ENCODE data around the gene GLO1. TPM values are rescaled to one million over a fixed set of nuclear protein-coding genes. Genes with fewer than 3 reads are reported as not detected.

The GLO1 gene
- total and polyA plus RNA-seq, 9 of the 15 experiments (the other 6 are each of a cell fraction or from before 2014, with no cell fraction given) = 155 to 331 (median 203) TPM

- TF ChIP-seq KLF6 (CRISPR knock-in tag; IDR thresholded peaks at IDR 0.05; ENCODE audit: borderline replicate concordance) (no peak), SMARCA4 (IDR thresholded peaks at IDR 0.05) (no peak), POLR2G (IDR thresholded peaks at IDR 0.05; ENCODE audit: low read depth, low read length) (peak; percentile 100), STAG1 (CRISPR knock-in tag; IDR thresholded peaks at IDR 0.05; ENCODE audit: borderline replicate concordance) (peak; percentile 46), MBD1 (CRISPR knock-in tag; IDR thresholded peaks at IDR 0.05) (no peak), ZBTB17 (CRISPR knock-in tag; IDR thresholded peaks at IDR 0.05) (peak; percentile 77), E2F4 (CRISPR knock-in tag; IDR thresholded peaks at IDR 0.05; ENCODE audit: low read depth) (peak; percentile 84), NFIC (IDR thresholded peaks at IDR 0.05) (peak; percentile 50), JUN (IDR thresholded peaks at IDR 0.05; ENCODE audit: borderline replicate concordance, low read depth, low read length) (peak; percentile 78), JUN (CRISPR knock-in tag; IDR thresholded peaks at IDR 0.05; ENCODE audit: borderline replicate concordance) (peak; percentile 46; the same call in 1 of the 2 replicates), ZC3H4 (CRISPR knock-in tag; IDR thresholded peaks at IDR 0.05; ENCODE audit: borderline replicate concordance) (no peak; the same call in 1 of the 2 replicates), ARID3A (IDR thresholded peaks at IDR 0.05; ENCODE audit: borderline replicate concordance, low read depth, low read length) (0 out of 2 replicates have a peak, but pooled peaks have one; percentile 18), E2F1 (CRISPR knock-in tag; IDR thresholded peaks at IDR 0.05) (peak; percentile 95; the same call in 1 of the 2 replicates), YY1 (IDR thresholded peaks at IDR 0.05; ENCODE audit: borderline replicate concordance in 1 of 3, control insufficient read depth in 1 of 3, extremely low read depth in 1 of 3, insufficient read depth in 3 of 3, insufficient read length in 1 of 3, insufficient replicate concordance in 2 of 3, low read depth in 1 of 3, low read length in 2 of 3) (peak; percentile 76 to 97 (median 91)), KDM2B (CRISPR knock-in tag; IDR thresholded peaks at IDR 0.05) (no peak), POLR2H (tag; IDR thresholded peaks at IDR 0.05; ENCODE audit: low read depth) (peak; percentile 93), KDM1A (IDR thresholded peaks at IDR 0.05) (no peak), ZNF174 (CRISPR knock-in tag; IDR thresholded peaks at IDR 0.05) (no peak), RBM17 (IDR thresholded peaks at IDR 0.05; ENCODE audit: borderline replicate concordance, low read depth, low read length) (no peak), SAFB2 (IDR thresholded peaks at IDR 0.05; ENCODE audit: borderline replicate concordance, low read depth, low read length, severe bottlenecking) (no peak), EGR1 (conservative IDR thresholded peaks at IDR 0.05) (peak; percentile 86)
Observed at GRCh38 chr6:38702558-38703397, at the start of gene GLO1 (continued).
